Measurements from ENCODE around the gene MCC. TPM values are rescaled to one million over a fixed set of nuclear protein-coding genes. Genes with fewer than 3 reads are reported as not detected.

The MCC gene
- total and polyA plus RNA-seq, 4 donors = 1.6 to 38.6 (median 11.2) TPM

- H3K9me3 ChIP-seq (ENCODE audit: control insufficient read depth in 4 of 4, insufficient read depth in 3 of 4, low read length in 3 of 4) = peaks cover 0 to 2% (median 0%) of the 10 kb centered on the region in 4 donors
- H3K9ac ChIP-seq (ENCODE audit: insufficient read depth in 1 of 2, low read length in 2 of 2) = no peak overlapping the region
- TF ChIP-seq CTCF (IDR thresholded peaks at IDR 0.05; ENCODE audit: control extremely low read depth, extremely low read depth) = no peak
- H3K27me3 ChIP-seq (ENCODE audit: control insufficient read depth in 3 of 3, insufficient read depth in 3 of 3, low read length in 2 of 3) = no peaks in the 10 kb centered on the region
- DNase-seq (no peak), ATAC-seq (ENCODE audit: insufficient read depth, low FRiP score) (no peak)
- H3K27ac ChIP-seq (ENCODE audit: low read depth in 1 of 2, low read length in 1 of 2) = no peak overlapping the region
- peaks cover 0 to 5% (median 4%) of the 10 kb centered on the region in 5 donors for H3K4me1 ChIP-seq (ENCODE audit: control insufficient read depth in 5 of 5, insufficient read depth in 5 of 5, low read length in 5 of 5)
- WGBS, 2 donors = 94 to 95% methylated on average over 6 of the region's 6 CpGs
- no peak overlapping the region for H3K4me3 ChIP-seq
- H3K36me3 ChIP-seq (ENCODE audit: control insufficient read depth in 4 of 4, insufficient read depth in 4 of 4, low read length in 4 of 4) = peaks cover 3 to 14% (median 8%) of the 10 kb centered on the region in 4 donors
Measured at GRCh38 chr5:113040672-113041260, 447.5 kb downstream of the MCC start.

- Histone ChIP-seq H3K9me3 (ENCODE audit: control insufficient read depth in 4 of 4, insufficient read depth in 3 of 4, low read length in 3 of 4) (peaks cover 0 to 2% (median 0%) of the 10 kb centered on the region in 4 donors), H3K36me3 (ENCODE audit: control insufficient read depth in 4 of 4, insufficient read depth in 4 of 4, low read length in 4 of 4) (peaks cover 3 to 14% (median 8%) of the 10 kb centered on the region in 4 donors), H3K4me1 (ENCODE audit: control insufficient read depth in 5 of 5, insufficient read depth in 5 of 5, low read length in 5 of 5) (peaks cover 0 to 5% (median 3%) of the 10 kb centered on the region in 5 donors), H3K27ac (ENCODE audit: low read depth in 1 of 2, low read length in 1 of 2) (no peak overlapping the region), H3K9ac (ENCODE audit: insufficient read depth in 1 of 2, low read length in 2 of 2) (no peak overlapping the region), H3K4me3 (no peak overlapping the region), H3K27me3 (ENCODE audit: control insufficient read depth in 3 of 3, insufficient read depth in 3 of 3, low read length in 2 of 3) (no peaks in the 10 kb centered on the region)
- no peak for TF ChIP-seq CTCF (IDR thresholded peaks at IDR 0.05; ENCODE audit: control extremely low read depth, extremely low read depth)
- WGBS, 2 donors = 92 to 94% methylated on average over 4 of the region's 4 CpGs
- ATAC-seq (ENCODE audit: insufficient read depth, low FRiP score) (no peak), DNase-seq (no peak)
Measured at GRCh38 chr5:113039934-113040285, 448.3 kb downstream of the MCC start.

GRCh38 chr5:113039229-113039933 lies 448.9 kb downstream of the MCC start:
- ATAC-seq (ENCODE audit: insufficient read depth, low FRiP score) = no peak

More at GRCh38 chr5:113039229-113039933, 448.9 kb downstream of the MCC start:
- Histone ChIP-seq H3K4me3 (no peak overlapping the region), H3K4me1 (ENCODE audit: control insufficient read depth in 5 of 5, insufficient read depth in 5 of 5, low read length in 5 of 5) (peaks cover 0 to 5% (median 0%) of the 10 kb centered on the region in 5 donors), H3K9me3 (ENCODE audit: control insufficient read depth in 4 of 4, insufficient read depth in 3 of 4, low read length in 3 of 4) (peaks cover 0 to 2% (median 0%) of the 10 kb centered on the region in 4 donors), H3K27me3 (ENCODE audit: control insufficient read depth in 3 of 3, insufficient read depth in 3 of 3, low read length in 2 of 3) (no peaks in the 10 kb centered on the region), H3K36me3 (ENCODE audit: control insufficient read depth in 4 of 4, insufficient read depth in 4 of 4, low read length in 4 of 4) (peaks cover 3 to 14% (median 8%) of the 10 kb centered on the region in 4 donors), H3K27ac (ENCODE audit: low read depth in 1 of 2, low read length in 1 of 2) (no peak overlapping the region), H3K9ac (ENCODE audit: insufficient read depth in 1 of 2, low read length in 2 of 2) (no peak overlapping the region)
- 87 to 91% methylated on average over 14 of the region's 14 CpGs for WGBS, 2 donors
- no peak for DNase-seq
- no peak for TF ChIP-seq CTCF (IDR thresholded peaks at IDR 0.05; ENCODE audit: control extremely low read depth, extremely low read depth)
